Subcutaneous abdominal adipose tissue (tissue), 5 donors: ENCODE measurements around the gene ADAMTS6.
"Not testable (repeated sequence)": the region's sequence is repeated elsewhere in the genome, so short reads cannot be mapped to it uniquely, and the experiment has no call there.

Experiments
- H3K27ac ChIP-seq: one replicate; pipeline ENCODE4 v1.7.0; 2013; ENCODE audit warnings: low read depth, mild to moderate bottlenecking, inconsistent platforms, low read length, moderate library complexity
- H3K27me3 ChIP-seq, 5 donors: one replicate each; pipeline ENCODE4 v1.7.0; 2013; ENCODE audit warnings: low read length in 5 of 5, inconsistent platforms in 1 of 5; ENCODE audit not compliant: control insufficient read depth in 5 of 5, insufficient read depth in 4 of 5
- H3K36me3 ChIP-seq, 5 donors: one replicate each; pipeline ENCODE4 v1.7.0; 2013; ENCODE audit warnings: low read length in 5 of 5; ENCODE audit not compliant: control insufficient read depth in 5 of 5, insufficient read depth in 5 of 5
- H3K4me1 ChIP-seq, 5 donors: one replicate each; pipeline ENCODE4 v1.7.0; 2013; ENCODE audit warnings: low read length in 5 of 5, mild to moderate bottlenecking in 3 of 5, moderate library complexity in 1 of 5; ENCODE audit not compliant: control insufficient read depth in 5 of 5, insufficient read depth in 5 of 5
- H3K4me3 ChIP-seq, 5 donors: one replicate each; pipeline ENCODE4 v1.7.0; 2013; ENCODE audit warnings: low read length in 5 of 5, low read depth in 1 of 5
- H3K9ac ChIP-seq, 5 donors: one replicate each; pipeline ENCODE4 v1.7.0; 2013; ENCODE audit warnings: low read length in 5 of 5, mild to moderate bottlenecking in 4 of 5, moderate library complexity in 3 of 5
- H3K9me3 ChIP-seq, 5 donors: one replicate each; pipeline ENCODE4 v1.7.0; 2013; ENCODE audit warnings: low read length in 5 of 5; ENCODE audit not compliant: control insufficient read depth in 5 of 5
- donor health status: healthy.
- donor health status: healthy.
- donor health status: healthy.
- donor health status: healthy.
- donor health status: healthy.

The ADAMTS6 gene, protein sequence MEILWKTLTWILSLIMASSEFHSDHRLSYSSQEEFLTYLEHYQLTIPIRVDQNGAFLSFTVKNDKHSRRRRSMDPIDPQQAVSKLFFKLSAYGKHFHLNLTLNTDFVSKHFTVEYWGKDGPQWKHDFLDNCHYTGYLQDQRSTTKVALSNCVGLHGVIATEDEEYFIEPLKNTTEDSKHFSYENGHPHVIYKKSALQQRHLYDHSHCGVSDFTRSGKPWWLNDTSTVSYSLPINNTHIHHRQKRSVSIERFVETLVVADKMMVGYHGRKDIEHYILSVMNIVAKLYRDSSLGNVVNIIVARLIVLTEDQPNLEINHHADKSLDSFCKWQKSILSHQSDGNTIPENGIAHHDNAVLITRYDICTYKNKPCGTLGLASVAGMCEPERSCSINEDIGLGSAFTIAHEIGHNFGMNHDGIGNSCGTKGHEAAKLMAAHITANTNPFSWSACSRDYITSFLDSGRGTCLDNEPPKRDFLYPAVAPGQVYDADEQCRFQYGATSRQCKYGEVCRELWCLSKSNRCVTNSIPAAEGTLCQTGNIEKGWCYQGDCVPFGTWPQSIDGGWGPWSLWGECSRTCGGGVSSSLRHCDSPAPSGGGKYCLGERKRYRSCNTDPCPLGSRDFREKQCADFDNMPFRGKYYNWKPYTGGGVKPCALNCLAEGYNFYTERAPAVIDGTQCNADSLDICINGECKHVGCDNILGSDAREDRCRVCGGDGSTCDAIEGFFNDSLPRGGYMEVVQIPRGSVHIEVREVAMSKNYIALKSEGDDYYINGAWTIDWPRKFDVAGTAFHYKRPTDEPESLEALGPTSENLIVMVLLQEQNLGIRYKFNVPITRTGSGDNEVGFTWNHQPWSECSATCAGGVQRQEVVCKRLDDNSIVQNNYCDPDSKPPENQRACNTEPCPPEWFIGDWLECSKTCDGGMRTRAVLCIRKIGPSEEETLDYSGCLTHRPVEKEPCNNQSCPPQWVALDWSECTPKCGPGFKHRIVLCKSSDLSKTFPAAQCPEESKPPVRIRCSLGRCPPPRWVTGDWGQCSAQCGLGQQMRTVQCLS (N-terminal part only)

DNA sequence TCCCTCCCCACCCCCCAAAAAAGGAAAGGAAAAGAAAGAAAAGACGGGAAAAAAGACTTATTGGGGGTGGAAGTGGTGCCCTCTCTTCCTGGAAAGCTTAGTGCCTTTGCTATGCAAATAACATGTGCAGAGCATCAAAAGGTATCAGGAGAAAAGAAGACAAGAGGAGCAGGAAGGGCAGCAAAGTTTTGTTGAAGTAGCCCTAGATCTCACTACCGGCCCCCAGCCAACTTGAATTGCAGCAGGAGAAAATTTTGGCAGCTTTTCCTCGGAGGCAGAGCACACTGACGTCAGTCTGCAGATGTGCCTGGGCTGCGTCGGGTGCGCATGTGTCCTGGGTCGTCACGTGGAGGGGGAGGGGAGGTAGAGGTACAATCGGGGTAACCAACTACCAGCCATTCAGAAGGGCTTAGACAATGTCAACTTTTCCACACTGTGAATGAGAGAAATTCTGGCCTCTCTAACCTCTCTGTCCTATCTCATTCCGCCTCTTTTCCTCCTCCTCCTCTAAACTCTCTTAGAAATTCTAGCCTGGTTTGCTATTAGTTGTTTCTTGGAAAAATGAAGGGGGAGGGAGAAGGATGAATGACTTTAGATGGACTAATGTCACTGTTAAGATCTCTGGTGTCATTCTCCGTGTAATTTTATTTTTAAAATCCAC is at the start of gene ADAMTS6:
TSS of gene ADAMTS6 (minus strand) at position 286 of the 661 bp plus-strand sequence. CDS start 8,247 bp downstream, outside the sequence.
- Histone ChIP-seq H3K4me1 (peaks cover 2 to 34% (median 26%) of the 10 kb centered on the region in 5 donors), H3K9ac (peak within 1 kb of the TSS; percentile 70 to 87 (median 75)), H3K36me3 (no peaks in the 10 kb centered on the region), H3K27ac (peak within 1 kb of the TSS; percentile 96), H3K9me3 (no peaks in the 10 kb centered on the region), H3K4me3 (peak within 1 kb of the TSS; percentile 73 to 94 (median 84)), H3K27me3 (no peaks in the 10 kb centered on the region)

GRCh38 chr5:65530904-65531303 is 49.2 kb upstream of the ADAMTS6 start:
- Histone ChIP-seq H3K27me3 (no peaks in the 10 kb centered on the region), H3K4me3 (no peak overlapping the region), H3K27ac (no peak overlapping the region), H3K9me3 (no peaks in the 10 kb centered on the region), H3K4me1 (no peaks in the 10 kb centered on the region), H3K9ac (no peak overlapping the region), H3K36me3 (no peaks in the 10 kb centered on the region)

- H3K9me3 ChIP-seq: no peaks in the 10 kb centered on the region
- H3K4me3 ChIP-seq: no peak overlapping the region
- H3K27ac ChIP-seq: no peak overlapping the region
- no peaks in the 10 kb centered on the region for H3K27me3 ChIP-seq
- no peaks in the 10 kb centered on the region for H3K36me3 ChIP-seq
- H3K9ac ChIP-seq: no peak overlapping the region
- H3K4me1 ChIP-seq: no peaks in the 10 kb centered on the region
Measured at GRCh38 chr5:65525726-65526125, 44.0 kb upstream of the ADAMTS6 start.

- no peak overlapping the region for H3K4me3 ChIP-seq
- H3K36me3 ChIP-seq: no peaks in the 10 kb centered on the region
- H3K4me1 ChIP-seq: no peaks in the 10 kb centered on the region
- H3K9me3 ChIP-seq: no peaks in the 10 kb centered on the region
- no peaks in the 10 kb centered on the region for H3K27me3 ChIP-seq
- H3K27ac ChIP-seq: no peak overlapping the region
- H3K9ac ChIP-seq: no peak overlapping the region
Measured at GRCh38 chr5:65512170-65512937, 30.6 kb upstream of the ADAMTS6 start.

GRCh38 chr5:65508978-65509377 is 27.3 kb upstream of the ADAMTS6 start:
- Histone ChIP-seq H3K27ac (no peak overlapping the region), H3K27me3 (no peaks in the 10 kb centered on the region), H3K9ac (no peak overlapping the region), H3K36me3 (no peaks in the 10 kb centered on the region), H3K9me3 (no peaks in the 10 kb centered on the region), H3K4me3 (no peak overlapping the region), H3K4me1 (no peaks in the 10 kb centered on the region)

GRCh38 chr5:65506961-65507360 is 25.2 kb upstream of the ADAMTS6 start:
- Histone ChIP-seq H3K27ac (no peak overlapping the region), H3K9me3 (no peaks in the 10 kb centered on the region), H3K27me3 (no peaks in the 10 kb centered on the region), H3K4me3 (no peak overlapping the region), H3K9ac (no peak overlapping the region), H3K36me3 (no peaks in the 10 kb centered on the region), H3K4me1 (no peaks in the 10 kb centered on the region)

GRCh38 chr5:65489119-65489518 is 7.4 kb upstream of the ADAMTS6 start:
- no peaks in the 10 kb centered on the region for H3K36me3 ChIP-seq
- H3K4me3 ChIP-seq: no peak overlapping the region
- no peaks in the 10 kb centered on the region for H3K27me3 ChIP-seq
- H3K27ac ChIP-seq: no peak overlapping the region
- H3K9ac ChIP-seq: no peak overlapping the region
- H3K4me1 ChIP-seq: no peaks in the 10 kb centered on the region
- H3K9me3 ChIP-seq: no peaks in the 10 kb centered on the region

DNA sequence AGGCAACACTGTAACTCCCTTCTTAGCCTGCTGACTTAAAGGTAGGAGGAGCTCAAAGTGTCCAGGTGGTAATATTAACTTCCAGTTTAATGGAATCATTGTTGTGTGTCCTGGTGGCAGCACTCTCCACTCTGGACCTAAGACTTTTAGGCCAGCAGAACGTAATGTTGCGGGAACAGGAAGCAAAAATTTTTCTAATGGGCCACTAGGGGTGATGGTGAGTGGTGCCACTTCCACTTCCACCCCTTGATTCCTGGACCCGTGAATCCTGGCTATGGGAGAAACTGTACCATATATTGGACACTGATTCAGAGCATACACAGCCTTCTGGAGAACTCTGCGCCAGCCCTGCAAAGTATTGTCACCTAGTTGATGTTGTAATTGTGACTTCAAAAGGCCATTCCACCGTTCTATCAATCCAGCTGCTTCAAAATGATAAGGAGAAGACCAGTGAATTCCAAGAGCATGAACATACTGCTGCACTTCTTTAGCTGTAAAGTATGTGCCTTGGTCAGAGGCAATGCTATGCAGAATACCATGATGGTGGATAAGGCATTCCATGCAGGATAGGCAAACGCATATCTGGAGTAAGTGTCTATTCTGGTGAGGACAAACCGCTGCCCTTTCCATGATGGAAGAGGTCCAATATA is 6.4 kb upstream of the ADAMTS6 start:
- H3K27me3 ChIP-seq, H3K9ac ChIP-seq, H3K4me1 ChIP-seq, H3K36me3 ChIP-seq, H3K4me3 ChIP-seq, H3K27ac ChIP-seq, H3K9me3 ChIP-seq: not testable (repeated sequence)

- H3K36me3 ChIP-seq, H3K9me3 ChIP-seq, H3K9ac ChIP-seq, H3K4me3 ChIP-seq, H3K27ac ChIP-seq, H3K27me3 ChIP-seq: not testable (repeated sequence)
- H3K4me1 ChIP-seq: peaks cover 0 to 12% (median 7%) of the 10 kb centered on the region in 5 donors
Measured at GRCh38 chr5:65486803-65487202, 5.1 kb upstream of the ADAMTS6 start.
